ENCODE results near the gene MTG2.

Gene MTG2

GRCh38 chr20:62163986-62164762, 18.7 kb upstream of the MTG2 start:
- no peak for DNase-seq

DNA sequence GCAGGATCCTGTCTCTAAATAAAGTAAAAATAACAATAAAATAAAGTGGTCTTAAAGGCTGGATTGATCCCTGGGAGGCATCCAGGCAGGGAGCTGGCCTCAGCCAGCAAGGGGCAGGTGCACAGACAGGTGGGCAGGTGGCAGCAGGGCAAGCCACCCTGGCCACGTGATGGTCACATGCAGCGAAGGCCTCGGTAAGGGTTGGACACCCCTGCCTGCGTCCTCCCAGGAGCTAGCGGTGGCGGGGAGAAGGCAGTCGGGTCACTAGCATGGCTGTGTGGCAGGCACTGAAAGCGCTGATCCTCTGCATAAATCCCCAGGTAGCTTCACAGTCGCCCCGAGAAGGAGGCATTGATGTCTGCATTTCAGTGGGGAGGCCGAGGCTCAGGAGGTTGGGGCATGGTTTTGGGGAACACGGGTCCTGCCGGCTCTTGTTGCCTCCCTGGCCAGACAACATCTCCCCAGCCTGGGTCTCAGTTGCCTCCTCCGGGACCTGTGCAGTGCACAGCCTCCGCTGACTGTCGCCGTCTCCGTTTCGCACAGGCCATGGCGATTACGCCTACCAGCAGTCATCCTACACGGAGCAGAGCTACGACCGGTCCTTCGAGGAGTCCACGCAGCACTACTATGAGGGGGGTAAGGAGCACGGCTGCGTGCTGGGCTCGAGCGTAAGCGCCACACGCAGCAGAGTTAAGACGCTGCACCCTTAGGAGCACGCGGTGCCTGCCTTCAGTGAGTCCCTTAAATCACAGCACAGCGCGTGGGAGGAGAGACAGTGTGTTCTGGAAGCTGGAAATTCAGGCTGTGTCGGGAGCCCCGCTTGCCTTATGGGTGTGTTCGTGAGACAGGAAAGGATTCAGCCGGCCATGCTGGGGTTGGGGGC, 17.7 kb upstream of the MTG2 start:
- no peak for DNase-seq

DNA sequence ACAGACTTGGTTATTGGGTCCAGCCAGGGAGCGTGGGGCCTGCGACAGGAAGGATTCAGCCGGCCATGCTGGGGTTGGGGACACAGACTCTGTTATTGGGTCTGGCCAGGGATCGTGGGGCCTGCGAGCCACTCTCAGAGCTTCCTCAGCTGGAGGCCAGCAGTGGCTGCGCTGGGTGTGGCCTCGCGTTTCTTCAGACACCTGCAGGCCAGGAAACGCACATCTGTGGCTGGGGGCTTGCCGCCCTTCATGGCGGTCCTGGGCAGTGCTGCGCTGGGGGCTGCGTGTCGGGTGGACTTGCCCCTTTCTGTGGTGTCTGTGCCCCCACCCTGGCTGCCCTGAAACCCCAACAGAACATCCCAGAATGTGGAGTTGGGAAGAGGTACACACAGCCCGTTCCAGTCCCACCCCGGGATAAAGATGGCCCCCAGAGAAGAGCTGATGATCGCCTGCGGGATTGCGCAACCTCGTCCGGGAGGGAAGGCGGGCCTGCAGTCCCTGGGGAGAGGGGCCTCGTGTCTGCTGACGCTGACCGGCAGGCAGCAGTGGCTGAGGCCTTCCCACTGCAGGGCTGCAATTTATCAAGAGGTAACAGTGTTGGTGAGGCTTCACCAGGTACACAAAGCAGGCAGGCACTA, 16.9 kb upstream of the MTG2 start:
- DNase-seq, result no peak

DNA sequence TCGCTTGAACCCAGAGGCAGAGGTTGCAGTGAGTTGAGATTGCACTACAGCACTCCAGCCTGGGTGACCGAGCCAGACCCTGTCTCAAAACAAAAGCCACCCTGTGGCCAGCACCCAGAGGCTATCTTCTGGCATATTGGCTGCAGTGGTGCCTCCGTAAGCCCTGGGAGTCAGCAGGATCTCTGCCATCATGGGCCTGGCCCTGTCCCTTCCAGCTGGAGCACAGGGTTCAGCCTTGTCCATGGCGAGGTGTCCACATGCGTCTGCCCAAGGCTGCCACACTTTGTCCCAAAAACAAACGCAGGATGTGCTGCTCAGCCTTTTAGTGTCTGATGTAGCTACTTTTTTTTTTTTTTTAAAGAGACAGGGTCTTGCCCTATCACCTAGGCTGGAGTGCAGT, 15.4 kb upstream of the MTG2 start:
- DNase-seq, result no peak

DNA sequence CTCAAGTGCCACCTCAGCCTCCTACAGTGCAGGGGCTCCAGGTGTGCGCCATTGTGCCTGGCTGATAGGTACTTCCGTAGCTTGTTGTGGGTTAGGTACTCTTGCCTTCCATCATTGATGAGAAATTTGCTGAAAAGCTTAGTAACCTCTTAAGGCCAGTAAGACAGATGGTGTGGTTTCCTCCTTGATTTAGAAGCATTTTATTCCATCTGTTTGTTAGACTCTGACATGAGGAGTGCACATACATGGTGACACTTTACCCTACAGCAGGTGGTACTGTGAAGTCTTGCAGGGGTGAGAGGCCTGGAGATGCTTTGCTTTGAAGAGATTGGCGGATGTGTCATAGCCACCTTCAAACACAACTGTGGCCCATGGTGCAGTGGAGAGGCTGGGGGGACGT, 14.8 kb upstream of the MTG2 start:
- DNase-seq, result no peak

- no peak for DNase-seq
Measured at GRCh38 chr20:62168890-62169435, 13.9 kb upstream of the MTG2 start.

- no peak for DNase-seq
Measured at GRCh38 chr20:62170536-62170935, 12.3 kb upstream of the MTG2 start.

GRCh38 chr20:62171245-62171644, 11.6 kb upstream of the MTG2 start:
- DNase-seq, result no peak

- no peak for DNase-seq
Measured at GRCh38 chr20:62172666-62173065, 10.2 kb upstream of the MTG2 start.

DNA sequence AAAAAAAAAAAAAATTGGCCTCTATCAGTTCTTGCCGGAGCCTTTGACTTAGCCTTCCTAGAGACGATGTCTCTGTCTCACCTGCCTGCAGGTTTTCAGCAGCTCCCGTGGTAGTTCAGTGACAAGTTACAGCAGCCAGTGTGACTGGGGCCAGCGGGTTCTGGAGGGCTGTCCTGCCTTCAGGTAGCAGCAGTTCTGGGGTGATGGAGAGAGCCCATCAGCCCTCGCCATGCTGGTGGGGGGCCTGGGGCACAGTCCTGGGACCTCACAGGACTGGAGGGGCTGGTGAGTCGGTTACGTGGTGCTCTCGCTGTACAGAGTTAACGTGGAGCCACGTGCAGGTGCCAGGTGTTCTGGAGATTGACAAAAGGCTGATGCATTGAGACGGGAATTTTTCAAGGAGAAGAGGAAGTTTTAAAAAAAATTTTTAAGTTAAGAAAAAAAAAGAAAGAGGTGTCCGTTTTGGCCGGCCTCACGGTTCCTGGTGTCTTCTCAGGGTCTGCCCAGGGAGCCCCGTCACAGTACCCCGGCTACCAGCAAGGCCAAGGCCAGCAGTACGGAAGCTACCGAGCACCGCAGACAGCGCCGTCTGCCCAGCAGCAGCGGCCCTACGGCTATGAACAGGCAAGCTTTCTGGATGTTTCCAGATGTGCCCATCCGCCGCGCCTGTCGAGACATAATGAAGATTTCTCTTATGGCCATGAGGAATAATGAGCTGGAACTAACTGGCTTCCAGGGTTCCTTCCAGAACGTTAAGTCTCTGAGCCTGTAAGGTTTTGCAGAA, 8.6 kb upstream of the MTG2 start:
- DNase-seq, result no peak

GRCh38 chr20:62174870-62175624, 7.8 kb upstream of the MTG2 start:
- DNase-seq, result no peak

DNA sequence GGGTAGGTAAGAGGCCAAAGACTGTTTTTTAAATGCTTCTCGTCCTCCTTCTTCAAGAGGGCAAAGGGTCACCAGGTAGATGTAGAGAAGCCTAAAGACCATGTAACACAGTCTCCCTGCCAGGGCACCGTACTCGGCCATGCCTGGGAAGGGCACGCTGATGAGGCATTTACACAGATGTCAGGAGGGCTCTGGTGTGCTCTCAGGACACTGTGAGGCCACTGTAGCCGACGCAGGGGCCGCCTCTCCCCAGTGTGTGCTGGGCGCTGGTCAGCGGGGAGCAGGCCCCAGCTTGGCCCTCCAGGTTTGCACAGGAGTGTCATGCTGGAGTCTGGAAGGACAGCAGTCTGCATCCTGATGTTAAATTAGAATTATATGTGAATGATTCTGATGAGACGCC, 7.1 kb upstream of the MTG2 start:
- no peak for DNase-seq

DNA sequence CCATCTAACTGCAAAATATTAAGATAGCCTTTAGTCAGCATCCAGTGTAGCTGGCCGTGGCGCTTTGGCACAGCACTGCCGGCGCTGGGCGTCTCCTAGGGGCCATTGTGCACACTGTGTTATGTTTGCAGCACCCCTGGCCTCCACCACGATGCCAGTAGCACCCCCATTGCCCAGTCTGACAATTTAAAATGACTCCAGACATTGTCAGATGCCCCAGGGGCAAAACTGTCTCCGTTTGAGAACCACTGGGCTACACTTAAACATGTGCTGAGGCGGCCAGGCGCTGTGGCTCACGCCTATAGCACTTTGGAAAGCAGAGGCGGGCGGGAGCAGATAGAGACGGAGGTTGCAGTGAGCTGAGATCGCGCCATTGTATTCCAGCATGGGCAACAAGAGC, 6.0 kb upstream of the MTG2 start:
- no peak for DNase-seq

DNA sequence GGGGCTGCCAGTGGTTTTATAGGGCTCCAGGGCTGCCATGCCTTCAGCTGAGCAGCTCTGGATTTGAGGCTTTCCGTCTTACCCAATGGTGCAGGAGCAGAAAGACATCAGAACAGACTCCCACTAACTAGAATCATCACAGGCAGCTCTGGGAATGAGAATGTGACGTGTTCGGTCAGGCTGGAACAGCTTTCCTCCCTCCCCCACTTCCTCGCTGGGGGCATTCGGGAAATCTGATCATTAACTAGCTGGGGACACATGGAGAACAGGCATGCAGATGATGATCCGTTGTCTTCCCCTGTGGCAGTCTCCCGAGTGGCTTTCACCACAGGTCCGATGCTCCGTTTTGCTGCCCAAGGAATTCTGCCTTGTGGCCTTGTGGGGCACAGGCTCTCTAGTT, 5.5 kb upstream of the MTG2 start:
- no peak for DNase-seq

- DNase-seq, result no peak
Measured at GRCh38 chr20:62178316-62179161, 4.3 kb upstream of the MTG2 start.

DNA sequence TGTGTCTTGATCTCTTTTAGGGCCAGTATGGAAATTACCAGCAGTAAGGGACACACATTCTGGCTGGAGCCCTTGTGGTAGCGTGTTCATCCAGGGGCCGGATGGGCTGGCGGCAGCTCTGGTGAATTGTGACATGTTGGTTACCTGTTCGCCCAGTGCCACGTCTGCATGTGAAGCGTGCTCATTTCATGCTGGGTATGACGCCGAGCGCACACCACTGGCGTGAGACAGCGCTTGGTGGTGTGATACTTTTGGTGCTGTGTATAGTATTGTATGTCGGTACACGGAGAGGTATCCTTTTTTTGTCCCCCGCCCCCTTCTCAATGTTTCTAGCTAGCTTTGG, 3.7 kb upstream of the MTG2 start:
- no peak for DNase-seq

DNA sequence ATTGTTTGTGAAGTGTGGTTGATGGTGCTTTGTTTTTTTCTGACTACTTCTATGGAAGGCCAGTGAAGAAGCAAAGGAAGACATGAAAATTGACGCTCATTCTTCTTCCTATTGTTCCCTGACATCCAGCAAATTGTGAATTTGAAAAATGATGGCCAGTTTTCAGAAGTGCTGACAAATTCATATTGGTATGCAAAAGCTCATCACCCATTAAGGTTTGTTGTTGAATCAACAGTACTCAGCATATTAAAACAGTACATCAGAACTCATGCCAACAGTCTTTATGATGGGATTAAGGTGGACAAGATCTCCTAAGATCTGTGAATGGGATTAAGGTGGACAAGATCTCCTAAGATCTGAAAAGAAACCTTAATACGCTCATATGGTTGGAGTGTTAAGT, 1.0 kb upstream of the MTG2 start:
- no peak for DNase-seq

GRCh38 chr20:62183426-62184142, 756 bp downstream of the MTG2 start:
- no peak for DNase-seq

DNA sequence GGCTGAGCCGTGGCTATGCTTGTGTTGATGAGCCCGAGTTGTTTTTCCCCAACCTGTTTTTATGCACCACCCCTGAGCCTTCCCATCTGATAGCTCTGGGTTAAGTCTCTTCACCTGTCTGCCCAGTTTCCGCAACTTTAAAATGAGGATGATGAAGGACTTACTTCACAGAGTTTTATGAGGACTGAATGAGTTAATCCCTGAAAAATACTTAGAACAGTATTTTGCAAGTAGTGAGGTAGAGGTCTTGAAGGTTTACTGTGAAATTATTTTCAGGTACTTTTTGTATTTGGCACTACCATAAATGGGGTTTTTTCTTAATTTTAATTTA, 3.2 kb downstream of the MTG2 start:
- no peak for DNase-seq

Data from DMS79 treated with DMSO at 0.1 percent for 48 hours (cell line).